Measurements from ENCODE around the gene SHC3.

SHC3 gene

GRCh38 chr9:89153232-89154017 is 25.2 kb downstream of the SHC3 start:
- DNase-seq = peak; percentile 30 to 36

- no peak for DNase-seq
Measured at GRCh38 chr9:89149726-89150125, 28.9 kb downstream of the SHC3 start.

DNA sequence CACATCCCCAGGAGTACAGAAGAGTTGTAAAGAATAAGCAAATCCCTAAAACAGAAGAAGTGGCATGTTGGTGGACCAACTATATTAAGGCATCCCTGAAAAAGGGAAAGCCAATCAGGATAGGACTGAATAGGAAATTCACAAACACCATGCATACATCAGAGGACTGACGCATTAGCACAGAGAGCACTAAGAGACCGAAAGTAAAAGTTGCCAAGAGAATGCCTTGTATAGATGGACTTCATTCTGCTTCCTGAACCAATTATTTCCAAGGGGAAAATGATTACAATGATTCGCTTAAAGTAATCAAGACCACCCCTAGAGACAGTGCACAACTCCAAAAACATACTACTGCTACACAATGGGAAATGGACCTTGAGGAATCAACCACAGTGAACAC is 33.5 kb downstream of the SHC3 start:
- no peak for DNase-seq

- no peak for DNase-seq
Measured at GRCh38 chr9:89144238-89144637, 34.4 kb downstream of the SHC3 start.

DNA sequence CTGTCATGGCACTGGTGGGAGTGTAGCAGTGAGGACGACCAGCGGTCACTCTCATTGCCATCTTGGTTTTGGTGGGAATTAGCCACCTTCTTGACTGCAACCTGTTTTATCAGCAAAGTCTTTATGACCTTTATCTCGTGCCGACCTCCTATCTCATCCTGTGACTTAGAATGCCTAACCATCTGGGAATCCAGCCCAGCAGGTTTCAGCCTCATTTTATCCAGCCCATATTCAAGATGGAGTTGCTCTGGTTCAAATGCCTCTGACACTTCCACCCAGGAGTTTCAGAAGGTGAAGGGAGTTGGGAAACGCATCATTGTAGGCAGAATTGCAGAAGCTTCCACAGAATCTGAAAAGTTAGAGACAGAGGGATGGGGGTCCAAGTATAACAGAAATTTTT is 35.4 kb downstream of the SHC3 start:
- DNase-seq = no peak

GRCh38 chr9:89139455-89139854 is 39.2 kb downstream of the SHC3 start:
- no peak for DNase-seq

- DNase-seq = no peak
Measured at GRCh38 chr9:89138463-89139390, 39.9 kb downstream of the SHC3 start.

DNA sequence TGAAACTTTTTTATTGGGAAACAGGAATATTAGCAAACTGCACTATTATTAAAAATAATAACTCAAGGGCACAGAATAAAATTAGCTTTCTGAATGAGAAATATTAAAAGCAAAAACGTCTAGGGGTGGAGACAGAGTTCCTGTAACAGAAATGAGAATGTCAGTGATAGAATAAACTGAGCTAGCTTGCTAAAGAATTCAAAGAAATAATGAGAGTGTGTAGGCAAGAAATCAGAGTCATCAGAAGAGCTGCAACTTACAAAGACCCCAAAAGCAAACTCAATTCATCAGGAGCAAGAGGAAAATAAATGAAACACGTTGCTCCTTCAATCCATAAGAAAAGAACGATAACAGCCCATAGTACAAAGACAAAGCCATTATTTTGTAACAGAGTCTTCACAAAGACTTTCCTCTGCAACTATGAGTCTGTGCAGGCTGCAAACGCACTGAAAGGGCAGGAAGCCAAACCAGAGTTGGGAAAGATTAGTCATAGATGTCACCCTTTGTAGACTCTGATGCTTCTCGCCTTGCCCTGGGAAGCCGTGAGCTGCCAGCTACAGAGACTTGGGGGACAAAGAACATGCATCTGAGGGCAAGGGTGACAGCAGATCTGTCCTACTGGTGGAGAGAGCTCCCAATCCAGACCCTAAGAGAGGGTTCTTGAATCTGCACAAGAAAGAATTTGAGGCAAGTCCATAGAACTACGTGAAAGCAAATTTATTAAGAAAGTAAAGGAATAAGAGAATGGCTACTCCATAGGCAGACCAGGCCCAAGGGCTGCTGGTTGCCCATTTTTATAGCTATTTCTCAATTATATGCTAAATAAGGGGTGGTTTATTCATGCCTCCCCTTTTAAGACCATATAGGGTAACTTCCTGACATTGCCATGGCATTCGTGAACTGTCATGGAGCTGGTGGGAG is 40.8 kb downstream of the SHC3 start:
- peak in 1 of 2 donors; percentile 28 for DNase-seq

GRCh38 chr9:89135591-89136166 is 42.9 kb downstream of the SHC3 start:
- no peak for DNase-seq

DNA sequence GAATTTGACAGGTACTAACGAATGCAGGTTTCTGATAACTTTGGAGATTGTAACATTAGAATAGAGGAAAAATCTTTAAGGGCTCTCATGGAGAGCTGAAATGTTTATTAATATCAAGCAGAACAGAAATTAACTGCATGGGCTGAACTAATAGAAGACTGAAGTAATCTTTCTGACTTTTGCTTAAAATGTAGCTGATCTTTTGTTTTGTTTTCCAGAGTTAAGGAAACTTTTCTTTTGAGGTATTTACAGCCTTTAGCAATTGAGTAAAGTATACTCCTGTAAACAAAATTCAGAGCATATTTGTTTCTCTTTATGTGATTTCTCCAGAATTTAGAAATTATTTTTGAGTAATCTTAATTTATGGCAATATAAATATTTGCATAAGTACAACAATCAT is 43.9 kb downstream of the SHC3 start:
- no peak for DNase-seq

- no peak for DNase-seq
Measured at GRCh38 chr9:89122949-89123348, 55.7 kb downstream of the SHC3 start.

DNA sequence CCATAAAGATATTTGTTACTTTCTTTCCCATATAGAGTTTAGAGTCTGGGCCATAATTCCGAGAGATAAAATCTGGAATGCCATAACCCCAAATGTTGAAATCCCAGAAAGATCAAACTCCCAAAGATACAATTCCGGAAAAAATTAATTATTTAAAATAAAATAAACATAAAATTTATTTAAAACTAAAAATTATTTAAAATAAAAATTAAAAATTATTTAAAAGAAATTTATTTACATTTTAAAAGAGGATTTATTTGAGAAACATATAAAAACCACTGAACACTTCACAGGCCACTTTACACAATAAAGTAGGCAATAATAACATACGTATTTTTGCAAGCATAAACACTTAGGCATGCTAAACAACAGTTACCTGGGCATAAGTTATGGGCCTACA is 57.9 kb downstream of the SHC3 start:
- no peak for DNase-seq

DNA sequence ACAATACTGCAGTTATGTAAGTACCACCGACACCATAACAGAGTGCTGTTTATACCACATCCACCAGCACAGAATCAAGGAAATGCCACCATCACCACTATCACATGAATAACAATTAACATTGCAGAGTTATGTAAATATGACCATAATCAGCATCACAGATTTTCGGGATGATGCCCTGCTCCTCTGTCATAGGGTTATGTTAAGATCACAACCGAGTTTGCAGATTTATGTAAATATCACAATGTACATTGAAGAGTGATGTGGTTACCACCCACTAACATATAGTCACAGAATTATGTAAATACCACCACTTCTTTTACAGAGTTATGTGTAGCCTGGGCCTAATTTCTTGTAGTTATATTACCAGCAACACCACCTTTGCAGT is 61.8 kb downstream of the SHC3 start:
- DNase-seq = no peak

- no peak for DNase-seq
Measured at GRCh38 chr9:89116064-89116804, 62.4 kb downstream of the SHC3 start.

DNA sequence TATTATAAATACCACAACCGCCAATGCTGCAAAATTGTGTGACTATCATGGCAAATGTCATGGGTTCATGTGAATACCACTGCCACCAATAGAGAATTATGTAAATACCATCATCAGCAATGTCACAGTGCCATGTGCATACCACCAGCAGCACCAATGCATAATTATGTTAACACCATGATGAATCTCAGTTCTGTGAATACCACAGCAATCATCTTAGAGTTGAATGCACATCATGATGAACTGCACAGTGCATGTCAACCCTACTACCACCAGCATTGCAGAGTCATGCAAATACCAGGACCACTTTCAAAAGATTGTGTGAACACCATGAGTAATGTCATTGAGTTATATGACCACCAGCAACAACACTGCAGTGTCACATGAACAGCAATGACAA is 63.2 kb downstream of the SHC3 start:
- no peak for DNase-seq

- DNase-seq = no peak
Measured at GRCh38 chr9:89114741-89115140, 63.9 kb downstream of the SHC3 start.

- DNase-seq = no peak
Measured at GRCh38 chr9:89113851-89114250, 64.8 kb downstream of the SHC3 start.

- no peak for DNase-seq
Measured at GRCh38 chr9:89112243-89112642, 66.4 kb downstream of the SHC3 start.

- DNase-seq = no peak
Measured at GRCh38 chr9:89109666-89110065, 69.0 kb downstream of the SHC3 start.

DNA sequence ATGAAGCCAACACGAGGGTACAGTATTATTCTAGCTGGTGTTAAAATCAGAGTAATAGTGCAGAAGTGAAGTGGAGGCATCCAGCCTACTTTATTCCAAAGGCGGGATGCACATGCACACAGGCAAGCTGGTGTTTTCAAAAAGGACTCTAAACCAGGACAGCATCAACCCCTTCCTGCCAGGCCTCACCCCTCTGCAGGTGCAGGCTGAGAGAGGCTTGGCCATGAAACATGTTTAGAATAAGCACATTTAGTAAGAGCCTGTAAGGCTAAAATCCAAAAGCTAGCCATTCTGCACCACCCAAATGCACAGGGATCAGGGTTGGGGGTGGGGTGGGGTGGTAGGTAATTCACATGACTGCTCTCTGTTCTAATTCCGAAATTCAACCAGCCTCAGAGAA is 71.2 kb downstream of the SHC3 start:
- no peak for DNase-seq

- DNase-seq = no peak
Measured at GRCh38 chr9:89106224-89106851, 72.3 kb downstream of the SHC3 start.
